ENCODE data around the gene FCRL3. TPM values are rescaled to one million over a fixed set of nuclear protein-coding genes. Genes with fewer than 3 reads are reported as not detected.
A peak's percentile ranks its signal among the peaks of the same experiment; 100 is the strongest.
"Not testable (repeated sequence)": the region's sequence is repeated elsewhere in the genome, so short reads cannot be mapped to it uniquely, and the experiment has no call there.

Gene FCRL3, protein sequence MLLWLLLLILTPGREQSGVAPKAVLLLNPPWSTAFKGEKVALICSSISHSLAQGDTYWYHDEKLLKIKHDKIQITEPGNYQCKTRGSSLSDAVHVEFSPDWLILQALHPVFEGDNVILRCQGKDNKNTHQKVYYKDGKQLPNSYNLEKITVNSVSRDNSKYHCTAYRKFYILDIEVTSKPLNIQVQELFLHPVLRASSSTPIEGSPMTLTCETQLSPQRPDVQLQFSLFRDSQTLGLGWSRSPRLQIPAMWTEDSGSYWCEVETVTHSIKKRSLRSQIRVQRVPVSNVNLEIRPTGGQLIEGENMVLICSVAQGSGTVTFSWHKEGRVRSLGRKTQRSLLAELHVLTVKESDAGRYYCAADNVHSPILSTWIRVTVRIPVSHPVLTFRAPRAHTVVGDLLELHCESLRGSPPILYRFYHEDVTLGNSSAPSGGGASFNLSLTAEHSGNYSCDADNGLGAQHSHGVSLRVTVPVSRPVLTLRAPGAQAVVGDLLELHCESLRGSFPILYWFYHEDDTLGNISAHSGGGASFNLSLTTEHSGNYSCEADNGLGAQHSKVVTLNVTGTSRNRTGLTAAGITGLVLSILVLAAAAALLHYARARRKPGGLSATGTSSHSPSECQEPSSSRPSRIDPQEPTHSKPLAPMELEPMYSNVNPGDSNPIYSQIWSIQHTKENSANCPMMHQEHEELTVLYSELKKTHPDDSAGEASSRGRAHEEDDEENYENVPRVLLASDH
- total RNA-seq (24.8 TPM), polyA plus RNA-seq (10 to 100 TPM; 41.1 to 69.9 (median 61.8) TPM)

- H3K4me1 ChIP-seq (ENCODE audit: control insufficient read depth, insufficient read depth, low read length, poor library complexity, severe bottlenecking) = peaks cover 69% of the 10 kb centered on the region
- peak within 1 kb of the TSS; percentile 80 for H3K27ac ChIP-seq (ENCODE audit: insufficient read depth, low read length, poor library complexity, severe bottlenecking)
- H3K4me3 Mint-ChIP-seq = peak within 1 kb of the TSS; percentile 84 to 90 (median 88)
- H3K27me3 ChIP-seq (ENCODE audit: control insufficient read depth, insufficient read depth, low read length) = no peaks in the 10 kb centered on the region
- DNase-seq (peak in 1 of 3 donors; percentile 41), ATAC-seq (ENCODE audit: low read depth in 2 of 2) (peak; percentile 62 to 63)
- H3K9me3 Mint-ChIP-seq = peaks cover 0 to 3% (median 0%) of the 10 kb centered on the region in 7 donors
- H3K36me3 ChIP-seq (ENCODE audit: control insufficient read depth, insufficient read depth, low read length) = no peaks in the 10 kb centered on the region
- no peaks in the 10 kb centered on the region for H3K27me3 Mint-ChIP-seq
- peaks cover 11% of the 10 kb centered on the region for H3K36me3 Mint-ChIP-seq
- H3K9me3 ChIP-seq (ENCODE audit: control insufficient read depth in 2 of 2, low read length in 2 of 2) = no peaks in the 10 kb centered on the region
- peak within 1 kb of the TSS; percentile 71 to 78 (median 73) for H3K27ac Mint-ChIP-seq
- peaks cover 28 to 93% (median 54%) of the 10 kb centered on the region in 4 donors for H3K4me1 Mint-ChIP-seq
- peak within 1 kb of the TSS; percentile 90 for H3K4me3 ChIP-seq (ENCODE audit: low read depth, low read length)
Observed at GRCh38 chr1:157700732-157701131, at the start of gene FCRL3. FCRL3 (minus strand) TSS chr1:157700769; CDS start chr1:157700489, 280 bp downstream.

- ATAC-seq (ENCODE audit: low read depth in 2 of 2) (no peak), DNase-seq (no peak)
- H3K27me3 Mint-ChIP-seq = no peaks in the 10 kb centered on the region
- H3K27ac ChIP-seq (ENCODE audit: insufficient read depth, low read length, poor library complexity, severe bottlenecking) = no peak overlapping the region
- peaks cover 5% of the 10 kb centered on the region for H3K4me1 ChIP-seq (ENCODE audit: control insufficient read depth, insufficient read depth, low read length, poor library complexity, severe bottlenecking)
- H3K27me3 ChIP-seq (ENCODE audit: control insufficient read depth, insufficient read depth, low read length) = no peaks in the 10 kb centered on the region
- H3K36me3 ChIP-seq (ENCODE audit: control insufficient read depth, insufficient read depth, low read length) = no peaks in the 10 kb centered on the region
- H3K4me3 Mint-ChIP-seq = no peak overlapping the region
- no peak overlapping the region for H3K4me3 ChIP-seq (ENCODE audit: low read depth, low read length)
- peak overlapping the region in 1 of 3 donors; percentile 58 for H3K27ac Mint-ChIP-seq
- no peaks in the 10 kb centered on the region for H3K36me3 Mint-ChIP-seq
- peaks cover 0 to 19% (median 3%) of the 10 kb centered on the region in 4 donors for H3K4me1 Mint-ChIP-seq
- peaks cover 0 to 1% (median 0%) of the 10 kb centered on the region in 7 donors for H3K9me3 Mint-ChIP-seq
- H3K9me3 ChIP-seq (ENCODE audit: control insufficient read depth in 2 of 2, low read length in 2 of 2) = no peaks in the 10 kb centered on the region
Observed at GRCh38 chr1:157748262-157748817, 47.8 kb upstream of the FCRL3 start.

DNA sequence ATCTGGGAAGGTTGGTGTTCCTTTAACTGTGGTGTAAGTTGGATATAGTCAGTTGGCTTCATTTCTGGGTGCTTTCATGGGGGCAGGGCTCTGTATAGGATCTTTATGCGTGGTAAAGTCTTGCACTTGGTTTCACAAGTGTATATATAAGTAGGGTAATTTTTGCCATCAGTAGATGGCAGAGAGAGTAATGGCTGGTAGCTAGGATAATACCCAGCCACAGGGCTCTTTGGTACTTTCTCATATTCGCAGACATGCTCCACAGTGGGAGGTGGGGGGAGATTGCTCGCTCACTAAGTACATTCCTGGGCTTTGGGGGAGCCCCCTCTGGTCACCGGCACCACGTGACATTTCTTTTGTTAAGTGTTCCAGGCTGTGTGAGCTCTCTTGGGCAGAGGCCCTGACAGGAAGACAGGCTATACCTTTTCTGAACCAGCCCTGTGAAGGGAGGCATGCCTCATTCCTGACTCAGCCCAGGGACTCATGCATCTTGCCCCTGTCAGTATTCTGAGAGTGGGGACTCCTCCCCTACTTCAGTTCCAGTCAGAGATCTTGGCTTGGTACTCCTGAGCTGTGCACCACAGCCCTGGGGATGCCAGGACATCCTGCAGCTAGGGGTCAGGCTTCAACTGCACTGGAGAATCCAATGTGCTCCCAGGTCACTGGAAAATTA lies 38.8 kb upstream of the FCRL3 start:
- H3K4me3 ChIP-seq (ENCODE audit: low read depth, low read length) = no peak overlapping the region
- peaks cover 0 to 2% (median 0%) of the 10 kb centered on the region in 7 donors for H3K9me3 Mint-ChIP-seq
- ATAC-seq (ENCODE audit: low read depth in 2 of 2) (no peak), DNase-seq (no peak)
- H3K27ac Mint-ChIP-seq = no peak overlapping the region
- no peaks in the 10 kb centered on the region for H3K9me3 ChIP-seq (ENCODE audit: control insufficient read depth in 2 of 2, low read length in 2 of 2)
- H3K36me3 ChIP-seq (ENCODE audit: control insufficient read depth, insufficient read depth, low read length) = no peaks in the 10 kb centered on the region
- H3K4me1 ChIP-seq (ENCODE audit: control insufficient read depth, insufficient read depth, low read length, poor library complexity, severe bottlenecking) = peaks cover 4% of the 10 kb centered on the region
- no peaks in the 10 kb centered on the region for H3K27me3 Mint-ChIP-seq
- no peaks in the 10 kb centered on the region for H3K36me3 Mint-ChIP-seq
- peaks cover under 1 to 20% (median 7%) of the 10 kb centered on the region in 4 donors for H3K4me1 Mint-ChIP-seq
- H3K27ac ChIP-seq (ENCODE audit: insufficient read depth, low read length, poor library complexity, severe bottlenecking) = no peak overlapping the region
- H3K4me3 Mint-ChIP-seq = no peak overlapping the region
- H3K27me3 ChIP-seq (ENCODE audit: control insufficient read depth, insufficient read depth, low read length) = no peaks in the 10 kb centered on the region

- H3K4me3 ChIP-seq (ENCODE audit: low read depth, low read length); H3K4me3 Mint-ChIP-seq; H3K9me3 Mint-ChIP-seq; DNase-seq; H3K27me3 ChIP-seq (ENCODE audit: control insufficient read depth, insufficient read depth, low read length); H3K27ac Mint-ChIP-seq; ATAC-seq (ENCODE audit: low read depth in 2 of 2); H3K27ac ChIP-seq (ENCODE audit: insufficient read depth, low read length, poor library complexity, severe bottlenecking); H3K36me3 ChIP-seq (ENCODE audit: control insufficient read depth, insufficient read depth, low read length); H3K9me3 ChIP-seq (ENCODE audit: control insufficient read depth in 2 of 2, low read length in 2 of 2); H3K36me3 Mint-ChIP-seq; H3K27me3 Mint-ChIP-seq: not testable (repeated sequence)
- peaks cover 6 to 33% (median 12%) of the 10 kb centered on the region in 4 donors for H3K4me1 Mint-ChIP-seq
- H3K4me1 ChIP-seq (ENCODE audit: control insufficient read depth, insufficient read depth, low read length, poor library complexity, severe bottlenecking) = peaks cover 11% of the 10 kb centered on the region
Observed at GRCh38 chr1:157735991-157736390, 35.4 kb upstream of the FCRL3 start.

- H3K27me3 ChIP-seq (ENCODE audit: control insufficient read depth, insufficient read depth, low read length) = no peaks in the 10 kb centered on the region
- Mint-ChIP-seq H3K27ac (no peak overlapping the region), H3K4me1 (peaks cover 8 to 37% (median 15%) of the 10 kb centered on the region in 4 donors), H3K9me3 (peaks cover 0 to 6% (median 0%) of the 10 kb centered on the region in 7 donors), H3K27me3 (no peaks in the 10 kb centered on the region), H3K4me3 (no peak overlapping the region), H3K36me3 (no peaks in the 10 kb centered on the region)
- no peaks in the 10 kb centered on the region for H3K9me3 ChIP-seq (ENCODE audit: control insufficient read depth in 2 of 2, low read length in 2 of 2)
- H3K4me3 ChIP-seq (ENCODE audit: low read depth, low read length) = no peak overlapping the region
- no peaks in the 10 kb centered on the region for H3K36me3 ChIP-seq (ENCODE audit: control insufficient read depth, insufficient read depth, low read length)
- DNase-seq (no peak), ATAC-seq (ENCODE audit: low read depth in 2 of 2) (no peak)
- H3K4me1 ChIP-seq (ENCODE audit: control insufficient read depth, insufficient read depth, low read length, poor library complexity, severe bottlenecking) = peaks cover 11% of the 10 kb centered on the region
- H3K27ac ChIP-seq (ENCODE audit: insufficient read depth, low read length, poor library complexity, severe bottlenecking) = no peak overlapping the region
Observed at GRCh38 chr1:157734321-157734720, 33.8 kb upstream of the FCRL3 start.

- DNase-seq (peak in 1 of 3 donors; percentile 19), ATAC-seq (ENCODE audit: low read depth in 2 of 2) (no peak)
- H3K4me3 ChIP-seq (ENCODE audit: low read depth, low read length) = no peak overlapping the region
- H3K27ac ChIP-seq (ENCODE audit: insufficient read depth, low read length, poor library complexity, severe bottlenecking) = no peak overlapping the region
- no peaks in the 10 kb centered on the region for H3K9me3 ChIP-seq (ENCODE audit: control insufficient read depth in 2 of 2, low read length in 2 of 2)
- no peaks in the 10 kb centered on the region for H3K27me3 Mint-ChIP-seq
- peaks cover 8 to 40% (median 15%) of the 10 kb centered on the region in 4 donors for H3K4me1 Mint-ChIP-seq
- H3K27ac Mint-ChIP-seq = peak overlapping the region in 1 of 3 donors; percentile 65
- H3K27me3 ChIP-seq (ENCODE audit: control insufficient read depth, insufficient read depth, low read length) = no peaks in the 10 kb centered on the region
- no peaks in the 10 kb centered on the region for H3K36me3 ChIP-seq (ENCODE audit: control insufficient read depth, insufficient read depth, low read length)
- peaks cover 11% of the 10 kb centered on the region for H3K4me1 ChIP-seq (ENCODE audit: control insufficient read depth, insufficient read depth, low read length, poor library complexity, severe bottlenecking)
- H3K36me3 Mint-ChIP-seq = no peaks in the 10 kb centered on the region
- H3K9me3 Mint-ChIP-seq = peaks cover 0 to 9% (median 0%) of the 10 kb centered on the region in 7 donors
- H3K4me3 Mint-ChIP-seq = no peak overlapping the region
Observed at GRCh38 chr1:157732755-157733154, 32.2 kb upstream of the FCRL3 start.

DNA sequence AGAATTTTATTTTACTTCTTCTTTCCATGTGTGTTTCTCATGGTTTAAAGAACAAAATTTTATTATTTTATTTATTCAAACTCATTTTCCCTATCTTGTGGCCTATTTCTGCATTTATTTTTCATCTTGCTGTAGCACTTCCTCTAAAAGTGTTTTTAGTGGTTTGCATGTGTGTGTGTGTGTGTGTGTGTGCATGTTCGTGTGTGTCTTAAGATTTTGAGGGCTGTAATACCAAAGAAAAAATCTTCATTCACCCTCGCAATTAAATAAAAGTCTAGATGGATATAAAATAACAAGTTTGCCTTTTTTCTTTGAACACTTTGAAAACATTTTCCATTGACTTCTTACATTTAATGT lies 24.6 kb upstream of the FCRL3 start:
- Histone ChIP-seq H3K36me3 (ENCODE audit: control insufficient read depth, insufficient read depth, low read length) (no peaks in the 10 kb centered on the region), H3K4me1 (ENCODE audit: control insufficient read depth, insufficient read depth, low read length, poor library complexity, severe bottlenecking) (peaks cover 32% of the 10 kb centered on the region), H3K27me3 (ENCODE audit: control insufficient read depth, insufficient read depth, low read length) (no peaks in the 10 kb centered on the region), H3K4me3 (ENCODE audit: low read depth, low read length) (peak overlapping the region; percentile 71), H3K27ac (ENCODE audit: insufficient read depth, low read length, poor library complexity, severe bottlenecking) (peak overlapping the region; percentile 64), H3K9me3 (ENCODE audit: control insufficient read depth in 2 of 2, low read length in 2 of 2) (peaks cover 7 to 13% of the 10 kb centered on the region in 2 experiments)
- no peaks in the 10 kb centered on the region for H3K36me3 Mint-ChIP-seq
- H3K4me3 Mint-ChIP-seq = peak overlapping the region in 3 of 4 donors; percentile 19 to 80 (median 69)
- H3K27ac Mint-ChIP-seq = peak overlapping the region in 2 of 3 donors; percentile 50 to 86
- H3K4me1 Mint-ChIP-seq = peaks cover 13 to 54% (median 41%) of the 10 kb centered on the region in 4 donors
- ATAC-seq (ENCODE audit: low read depth in 2 of 2) (no peak), DNase-seq (peak in 2 of 3 donors; percentile 56 to 61)
- H3K27me3 Mint-ChIP-seq = no peaks in the 10 kb centered on the region
- H3K9me3 Mint-ChIP-seq = peaks cover 0 to 23% (median 10%) of the 10 kb centered on the region in 7 donors
